Skin epidermis (tissue), 12 donors: Measurements from ENCODE around the gene SSBP4.

Experiments
- H3K27ac ChIP-seq, 21 experiments: fragments of 200-600 bp; sonication (generic) in 11 of 21; one replicate each; pipeline ENCODE4 v1.5.0; 2020; ENCODE audit warnings: mild to moderate bottlenecking in 3 of 21, inconsistent platforms in 2 of 21, moderate library complexity in 2 of 21
- H3K4me3 ChIP-seq, 7 experiments: fragments of 200-600 bp; sonication (generic) in 2 of 7; one replicate each; pipeline ENCODE4 v1.5.0; 2020; ENCODE audit warnings: inconsistent platforms in 2 of 7, mild to moderate bottlenecking in 2 of 7, moderate library complexity in 1 of 7

SSBP4 gene

GRCh38 chr19:18428787-18429674 is 9.8 kb downstream of the SSBP4 start:
- H3K4me3 ChIP-seq, result peak overlapping the region; percentile 20 to 37 (median 29)
- peak overlapping the region in 19 of 21 experiments; percentile 0 to 87 (median 68) for H3K27ac ChIP-seq

DNA sequence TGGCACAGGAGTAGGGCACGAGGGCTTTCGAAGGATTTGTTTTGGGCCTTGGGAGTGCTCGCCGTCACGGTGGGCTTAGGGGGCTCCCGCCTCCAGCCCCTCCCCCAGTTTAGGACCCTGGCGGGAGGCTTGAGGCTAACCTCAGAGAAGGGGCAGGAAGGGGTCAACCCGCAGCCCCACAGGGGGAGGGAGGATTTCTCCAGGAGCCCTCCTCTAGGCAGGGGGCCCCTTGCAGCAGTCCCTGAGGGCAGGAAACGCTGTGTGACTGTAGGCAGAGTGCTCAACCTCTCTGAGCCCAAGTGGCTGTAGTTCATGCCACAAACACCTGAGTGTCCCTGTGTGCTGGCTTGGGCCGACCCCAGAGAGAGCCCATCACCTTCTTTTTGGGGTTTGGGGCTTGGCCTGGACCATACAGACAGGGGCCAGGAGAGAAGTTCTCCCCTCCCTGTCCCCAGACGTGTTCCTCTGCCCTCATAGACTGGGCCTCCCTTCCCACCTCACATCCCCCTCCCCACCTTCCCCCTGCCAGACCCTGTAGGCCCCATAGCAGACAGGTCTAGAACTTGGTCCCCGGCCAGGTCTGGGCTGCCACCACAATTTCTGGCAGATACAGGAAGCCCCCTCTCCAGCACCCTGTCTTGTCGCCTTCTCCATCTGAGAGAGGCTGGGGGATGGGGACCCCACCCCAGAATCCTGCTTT is 10.7 kb downstream of the SSBP4 start:
- Histone ChIP-seq H3K27ac (peak overlapping the region in 17 of 21 experiments; percentile 0 to 87 (median 69)), H3K4me3 (peak overlapping the region in 3 of 7 experiments; percentile 28 to 37 (median 35))

- peak overlapping the region in 3 of 21 experiments; percentile 72 to 87 (median 78) for H3K27ac ChIP-seq
These were observed 11.4 kb downstream of the SSBP4 start for GRCh38 chr19:18430417-18431144.

GRCh38 chr19:18431351-18432197 is 12.4 kb downstream of the SSBP4 start:
- H3K27ac ChIP-seq, result no peak overlapping the region
- H3K4me3 ChIP-seq, result no peak overlapping the region

More at GRCh38 chr19:18430417-18431144, 11.4 kb downstream of the SSBP4 start:
- H3K4me3 ChIP-seq, result no peak overlapping the region

- peak overlapping the region in 2 of 7 experiments; percentile 38 to 41 for H3K4me3 ChIP-seq
- H3K27ac ChIP-seq, result peak overlapping the region in 6 of 21 experiments; percentile 45 to 80 (median 60)
These were observed 13.2 kb downstream of the SSBP4 start for GRCh38 chr19:18432275-18433014.

GRCh38 chr19:18433015-18433691 is 14.0 kb downstream of the SSBP4 start:
- peak overlapping the region; percentile 14 to 45 (median 35) for H3K4me3 ChIP-seq
- peak overlapping the region in 10 of 21 experiments; percentile 32 to 80 (median 58) for H3K27ac ChIP-seq

GRCh38 chr19:18433735-18434398 is 14.7 kb downstream of the SSBP4 start:
- H3K27ac ChIP-seq, result peak overlapping the region in 8 of 21 experiments; percentile 43 to 80 (median 62)
- peak overlapping the region; percentile 14 to 45 (median 35) for H3K4me3 ChIP-seq

DNA sequence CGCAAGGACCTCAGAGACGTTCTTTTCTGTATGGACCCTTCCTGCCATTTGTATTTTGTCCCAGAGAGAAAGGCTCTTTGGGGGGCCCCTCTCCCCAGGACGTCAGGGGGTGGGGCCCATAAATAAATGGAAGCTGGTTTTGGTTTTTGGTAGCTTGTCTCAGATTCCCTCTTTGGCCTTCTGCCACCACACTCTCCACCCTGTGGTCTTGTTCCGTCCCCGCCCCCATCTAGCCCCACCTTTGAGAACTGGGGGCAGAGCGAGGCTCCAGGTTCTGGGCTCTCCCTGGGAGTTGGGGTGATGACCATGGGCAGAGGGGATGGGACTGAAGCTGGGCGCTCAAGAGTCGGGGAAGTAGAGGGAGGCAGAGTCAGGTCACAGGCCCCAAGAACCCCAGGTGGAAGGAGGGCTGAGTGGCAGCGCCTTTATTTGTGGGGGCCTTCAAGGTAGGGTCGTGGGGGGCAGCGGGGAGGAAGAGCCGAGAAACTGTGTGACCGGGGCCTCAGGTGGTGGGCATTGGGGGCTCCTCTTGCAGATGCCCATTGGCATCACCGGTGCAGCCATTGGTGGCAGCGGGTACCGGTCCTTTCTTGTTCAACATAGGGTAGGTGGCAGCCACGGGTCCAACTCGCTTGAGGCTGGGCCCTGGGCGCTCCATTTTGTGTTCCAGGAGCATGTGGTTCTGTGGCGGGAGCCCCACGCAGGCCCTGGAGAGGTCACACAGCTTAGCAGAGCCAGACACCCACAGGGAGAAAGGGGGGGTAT is 15.4 kb downstream of the SSBP4 start:
- Histone ChIP-seq H3K27ac (peak overlapping the region in 1 of 21 experiments; percentile 43), H3K4me3 (no peak overlapping the region)

DNA sequence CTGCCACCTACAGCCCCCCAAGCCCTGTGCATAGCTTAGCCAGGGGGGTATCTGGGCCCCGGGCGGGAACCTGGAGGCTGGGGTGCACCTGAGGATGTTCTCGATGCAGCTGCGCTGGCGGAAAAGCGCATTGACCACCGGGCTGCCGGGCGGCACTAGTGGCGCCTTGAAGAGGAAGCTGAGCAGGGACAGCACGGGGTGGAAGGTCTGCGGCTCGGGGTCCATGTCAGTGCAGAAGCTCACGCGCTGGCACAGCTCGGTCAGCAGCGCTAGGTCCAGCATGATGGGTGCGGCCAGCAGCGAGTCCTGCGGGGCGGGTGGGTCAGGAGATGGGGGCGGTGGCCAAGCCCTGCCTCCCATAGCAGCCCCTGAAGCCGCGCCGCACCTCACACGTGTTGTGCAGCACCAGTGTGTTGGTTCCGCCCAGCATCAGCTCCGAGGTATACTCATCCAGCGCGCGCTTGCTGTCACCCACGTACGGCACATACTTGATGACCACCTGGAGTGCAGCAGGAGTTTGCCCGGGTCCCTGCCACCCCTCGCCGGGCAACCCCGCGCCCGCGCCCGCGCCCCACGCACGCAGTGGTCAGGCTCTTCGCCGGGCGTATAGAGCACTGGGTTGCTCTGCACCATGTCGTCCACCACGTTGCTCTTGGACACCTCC is 16.1 kb downstream of the SSBP4 start:
- Histone ChIP-seq H3K27ac (no peak overlapping the region), H3K4me3 (no peak overlapping the region)

GRCh38 chr19:18435842-18436670 is 16.9 kb downstream of the SSBP4 start:
- H3K4me3 ChIP-seq, result peak overlapping the region in 1 of 7 experiments; percentile 38
- H3K27ac ChIP-seq, result no peak overlapping the region

DNA sequence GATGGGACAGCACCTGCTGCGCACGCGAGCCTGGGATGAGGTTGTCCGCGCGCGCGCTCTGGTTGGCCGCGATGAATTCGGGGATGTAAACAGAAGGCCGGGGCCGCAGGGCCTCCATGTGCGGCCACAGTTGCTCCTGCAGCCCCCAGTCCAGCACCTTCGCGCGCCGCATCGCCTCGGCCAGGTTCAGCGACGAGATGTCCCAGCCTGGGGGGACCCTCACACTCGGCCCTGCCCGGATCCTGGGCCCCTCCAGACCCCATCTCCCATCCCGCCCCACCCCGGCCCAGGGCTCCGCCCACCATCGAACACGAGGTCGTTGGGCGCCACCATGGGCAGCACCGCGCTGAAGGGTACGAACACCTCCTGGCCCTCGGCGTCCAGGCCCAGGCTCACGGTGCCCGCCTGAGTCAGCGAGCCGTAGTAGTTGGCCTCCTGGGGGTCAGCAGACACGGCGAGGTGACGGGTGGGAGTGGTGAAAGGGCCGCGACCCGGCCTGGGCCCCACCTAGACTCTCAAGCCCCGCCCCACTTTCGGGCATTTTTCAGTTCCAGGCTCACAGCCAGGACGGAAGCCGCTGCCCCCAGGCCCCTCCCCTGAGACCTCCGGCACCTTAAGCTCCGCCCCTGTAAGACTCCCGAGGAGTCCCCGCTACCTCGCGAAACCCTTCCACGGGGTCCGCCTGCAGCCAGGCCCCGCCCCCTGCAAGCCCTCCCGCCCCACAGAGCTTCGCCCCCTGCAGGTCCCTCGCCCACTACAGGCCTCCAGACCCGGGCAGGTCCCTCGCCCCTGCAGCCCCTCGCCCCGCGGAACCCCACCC is 17.7 kb downstream of the SSBP4 start:
- Histone ChIP-seq H3K27ac (peak overlapping the region in 5 of 21 experiments; percentile 41 to 76 (median 57)), H3K4me3 (peak overlapping the region; percentile 35 to 58 (median 43))

- peak within 1 kb of the TSS; percentile 35 to 58 (median 43) for H3K4me3 ChIP-seq
- H3K27ac ChIP-seq, result peak within 1 kb of the TSS in 15 of 21 experiments; percentile 1 to 76 (median 41)
These were observed 18.5 kb downstream of the SSBP4 start, which contains the start of gene ISYNA1 for GRCh38 chr19:18437491-18438330. Gene ISYNA1 (minus strand): TSS chr19:18438133. CDS start chr19:18437979, 154 bp downstream.
